T-helper 2 cell (primary cell): ENCODE results near the gene FLNC.
A peak's percentile ranks its signal among the peaks of the same experiment; 100 is the strongest.

Source experiments
- DNase-seq, 5 experiments: peaks; one replicate each; pipeline versions ENCODE4 v3.0.0 to v3.0.0-alpha.2; 2012 to 2022
- total RNA-seq, 2 donors: gene quantifications; one replicate each; lab custom pipeline; 2026; lab: John Stamatoyannopoulos, UW

Gene FLNC, protein sequence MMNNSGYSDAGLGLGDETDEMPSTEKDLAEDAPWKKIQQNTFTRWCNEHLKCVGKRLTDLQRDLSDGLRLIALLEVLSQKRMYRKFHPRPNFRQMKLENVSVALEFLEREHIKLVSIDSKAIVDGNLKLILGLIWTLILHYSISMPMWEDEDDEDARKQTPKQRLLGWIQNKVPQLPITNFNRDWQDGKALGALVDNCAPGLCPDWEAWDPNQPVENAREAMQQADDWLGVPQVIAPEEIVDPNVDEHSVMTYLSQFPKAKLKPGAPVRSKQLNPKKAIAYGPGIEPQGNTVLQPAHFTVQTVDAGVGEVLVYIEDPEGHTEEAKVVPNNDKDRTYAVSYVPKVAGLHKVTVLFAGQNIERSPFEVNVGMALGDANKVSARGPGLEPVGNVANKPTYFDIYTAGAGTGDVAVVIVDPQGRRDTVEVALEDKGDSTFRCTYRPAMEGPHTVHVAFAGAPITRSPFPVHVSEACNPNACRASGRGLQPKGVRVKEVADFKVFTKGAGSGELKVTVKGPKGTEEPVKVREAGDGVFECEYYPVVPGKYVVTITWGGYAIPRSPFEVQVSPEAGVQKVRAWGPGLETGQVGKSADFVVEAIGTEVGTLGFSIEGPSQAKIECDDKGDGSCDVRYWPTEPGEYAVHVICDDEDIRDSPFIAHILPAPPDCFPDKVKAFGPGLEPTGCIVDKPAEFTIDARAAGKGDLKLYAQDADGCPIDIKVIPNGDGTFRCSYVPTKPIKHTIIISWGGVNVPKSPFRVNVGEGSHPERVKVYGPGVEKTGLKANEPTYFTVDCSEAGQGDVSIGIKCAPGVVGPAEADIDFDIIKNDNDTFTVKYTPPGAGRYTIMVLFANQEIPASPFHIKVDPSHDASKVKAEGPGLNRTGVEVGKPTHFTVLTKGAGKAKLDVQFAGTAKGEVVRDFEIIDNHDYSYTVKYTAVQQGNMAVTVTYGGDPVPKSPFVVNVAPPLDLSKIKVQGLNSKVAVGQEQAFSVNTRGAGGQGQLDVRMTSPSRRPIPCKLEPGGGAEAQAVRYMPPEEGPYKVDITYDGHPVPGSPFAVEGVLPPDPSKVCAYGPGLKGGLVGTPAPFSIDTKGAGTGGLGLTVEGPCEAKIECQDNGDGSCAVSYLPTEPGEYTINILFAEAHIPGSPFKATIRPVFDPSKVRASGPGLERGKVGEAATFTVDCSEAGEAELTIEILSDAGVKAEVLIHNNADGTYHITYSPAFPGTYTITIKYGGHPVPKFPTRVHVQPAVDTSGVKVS (N-terminal part only)
- 0.31 to 3.7 reads per million in 2 donors for total RNA-seq

GRCh38 chr7:128830231-128831177, at the start of gene FLNC:
TSS of gene FLNC (plus strand) at chr7:128830406. CDS start at chr7:128830638, 232 bp downstream.
- peak in 2 of 5 experiments; percentile 13 to 47 for DNase-seq

GRCh38 chr7:128781126-128781525, 49.1 kb upstream of the FLNC start:
- DNase-seq: no peak

GRCh38 chr7:128781851-128782250, 48.4 kb upstream of the FLNC start:
- DNase-seq: no peak

DNA sequence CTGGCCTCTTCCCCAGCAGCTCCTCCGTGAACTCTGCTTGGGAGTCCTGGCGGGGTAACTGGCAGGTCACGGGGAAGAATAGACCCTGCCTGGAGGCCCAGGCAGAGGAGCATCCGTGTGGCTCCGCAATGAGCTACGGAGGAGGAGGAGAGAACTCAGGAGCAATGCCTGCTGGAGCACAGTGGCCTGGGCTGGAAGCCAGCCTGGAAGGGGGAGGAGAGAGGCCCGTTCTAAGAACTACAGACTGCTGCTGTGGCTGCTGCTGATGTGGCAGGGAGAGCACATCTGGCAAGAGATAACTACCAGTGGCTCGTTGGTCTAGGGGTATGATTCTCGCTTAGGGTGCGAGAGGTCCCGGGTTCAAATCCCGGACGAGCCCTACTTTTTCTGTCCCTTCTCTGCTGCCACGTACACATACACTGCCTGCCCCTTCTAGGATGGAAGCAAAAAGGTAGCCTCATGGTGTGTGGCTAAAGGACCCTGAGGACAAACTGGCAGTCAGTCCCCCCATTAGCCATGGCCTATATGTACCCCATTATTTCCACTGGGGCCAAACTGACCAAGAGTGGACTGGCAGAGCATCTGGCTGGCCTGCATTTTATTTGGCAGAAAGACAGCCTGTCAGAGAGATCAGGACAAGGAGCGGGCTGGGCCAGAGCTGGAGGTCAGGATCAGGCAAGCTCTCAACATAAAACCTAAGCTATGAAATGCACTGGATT, 46.9 kb upstream of the FLNC start:
- no peak for DNase-seq

GRCh38 chr7:128785738-128786137, 44.5 kb upstream of the FLNC start:
- no peak for DNase-seq

DNA sequence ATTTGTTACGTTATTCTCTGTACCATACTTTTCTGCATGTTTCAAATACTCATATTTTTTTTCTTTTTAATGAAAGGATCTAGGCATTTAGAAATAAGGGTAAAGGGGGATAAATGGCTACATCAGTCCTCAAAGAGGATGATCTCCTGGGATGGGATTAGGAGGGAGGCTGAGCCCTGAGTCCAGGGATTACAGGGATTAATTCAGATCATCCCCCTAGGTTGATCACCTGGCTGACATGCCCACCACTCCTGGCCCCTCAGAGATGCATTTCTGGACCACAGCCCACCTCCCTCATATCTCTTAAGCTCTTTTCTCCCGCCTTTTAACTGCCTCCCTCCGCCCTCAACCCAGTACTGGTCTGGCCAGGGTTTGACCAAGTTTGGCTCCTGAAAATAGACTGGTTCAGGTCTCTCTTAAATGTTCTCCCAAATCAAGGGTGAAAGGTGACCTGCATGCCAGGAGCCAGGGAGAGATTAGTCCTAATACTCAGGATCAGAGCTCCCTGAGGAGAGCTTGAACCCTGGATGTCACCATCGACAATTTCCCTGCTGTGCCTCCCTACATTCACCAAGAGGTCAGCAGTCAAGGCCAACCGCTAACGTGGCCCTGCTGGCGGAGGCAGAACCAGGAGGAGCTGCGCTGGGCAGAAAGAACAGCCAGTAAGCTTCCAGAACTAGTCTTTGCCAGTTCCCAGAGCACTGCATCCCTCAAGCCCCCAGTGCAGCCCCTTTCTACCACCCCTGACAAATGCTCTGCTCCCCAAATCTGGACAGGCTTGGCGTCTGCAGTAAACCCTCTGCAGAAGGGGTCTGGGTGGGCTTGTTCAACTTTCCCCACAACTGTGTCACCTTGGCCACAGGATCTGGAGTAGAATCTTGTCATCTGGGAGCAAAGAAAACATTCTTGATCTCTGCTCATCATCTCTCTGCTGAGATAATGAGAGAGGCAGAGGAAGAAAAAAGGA, 41.5 kb upstream of the FLNC start:
- no peak for DNase-seq

GRCh38 chr7:128790315-128791041, 39.7 kb upstream of the FLNC start:
- DNase-seq: no peak

DNA sequence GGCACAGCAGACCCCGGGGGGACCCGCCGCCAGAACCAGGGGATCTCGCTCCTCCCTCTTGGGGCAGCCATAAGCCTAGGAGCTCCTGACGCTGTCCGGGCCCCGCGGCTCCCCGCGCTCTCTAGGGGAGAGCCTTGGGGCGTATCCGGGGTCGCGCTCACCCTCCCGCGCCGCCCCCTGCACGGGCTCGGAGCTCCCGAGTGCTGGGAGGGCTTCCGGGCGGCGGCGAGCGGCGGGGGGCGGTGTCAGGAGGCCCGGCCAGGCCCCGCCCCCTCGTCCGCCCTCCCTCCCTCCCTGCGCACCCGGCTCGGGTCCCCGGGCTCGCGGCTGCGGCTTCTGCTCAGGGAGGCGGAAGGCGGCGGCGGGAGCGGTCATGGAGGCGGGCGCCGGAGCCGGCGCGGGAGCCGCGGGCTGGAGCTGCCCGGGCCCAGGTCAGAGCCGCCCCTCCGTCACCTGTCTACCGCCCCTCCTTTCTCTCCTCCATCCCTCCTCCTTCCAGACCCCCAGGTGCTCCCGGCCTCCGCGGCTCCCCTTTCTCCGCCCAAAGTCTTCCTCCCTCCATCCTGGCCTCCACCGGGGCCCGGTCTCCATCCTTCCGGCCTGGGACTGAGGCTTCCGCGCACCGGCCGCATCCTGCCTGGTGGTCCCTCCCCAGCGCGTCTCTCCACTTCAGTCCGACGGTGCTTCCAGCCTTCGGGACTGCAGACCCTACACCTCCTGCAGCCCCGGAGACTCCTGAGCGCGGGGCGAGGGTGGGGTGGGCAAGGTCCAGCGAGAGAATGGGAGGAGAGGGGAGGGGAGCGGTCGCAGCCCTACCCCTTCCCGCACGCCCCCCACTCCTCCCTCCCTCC, 38.9 kb upstream of the FLNC start, which contains the start of gene CCDC136:
Gene CCDC136, plus strand, starts transcription at position 848 of the 851 bp plus-strand sequence. CDS start 444 bp downstream, outside the sequence.
- peak; percentile 52 to 82 (median 72) for DNase-seq

GRCh38 chr7:128791972-128792327, 38.3 kb upstream of the FLNC start:
- DNase-seq: no peak

DNA sequence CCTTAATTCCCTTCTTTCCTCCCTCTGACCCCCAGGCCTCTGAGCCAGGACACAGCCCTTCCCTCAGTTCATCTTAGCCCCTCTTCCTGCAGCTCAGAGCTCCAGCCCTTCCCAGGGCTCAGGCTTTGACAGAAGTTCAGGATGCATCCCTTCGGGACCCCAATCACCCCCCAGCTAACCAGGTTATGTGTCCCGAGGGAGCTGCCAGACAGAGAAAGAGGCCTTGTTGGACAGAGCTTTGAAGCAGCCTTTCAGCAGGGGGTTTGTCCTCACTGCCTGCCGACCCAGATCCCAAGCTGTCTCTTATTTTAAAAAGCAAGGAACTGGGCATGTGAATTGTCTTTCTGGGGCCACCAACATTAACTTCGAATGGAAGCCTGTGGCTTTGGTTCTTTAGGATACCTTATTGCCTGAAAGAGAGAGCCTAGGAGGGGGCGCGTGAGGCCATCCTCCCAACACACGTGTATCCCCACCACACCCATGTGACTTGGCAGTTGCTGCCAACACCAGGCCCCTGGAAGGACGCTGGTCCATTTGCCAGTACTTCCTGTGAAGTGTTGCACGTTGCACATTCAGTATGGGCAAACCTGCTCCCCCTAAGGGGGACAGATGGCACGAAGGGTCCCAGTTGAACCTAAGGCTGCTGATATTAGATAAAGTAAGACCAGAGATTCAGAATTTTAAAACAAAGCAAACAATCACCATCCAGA, 37.6 kb upstream of the FLNC start:
- no peak for DNase-seq

DNA sequence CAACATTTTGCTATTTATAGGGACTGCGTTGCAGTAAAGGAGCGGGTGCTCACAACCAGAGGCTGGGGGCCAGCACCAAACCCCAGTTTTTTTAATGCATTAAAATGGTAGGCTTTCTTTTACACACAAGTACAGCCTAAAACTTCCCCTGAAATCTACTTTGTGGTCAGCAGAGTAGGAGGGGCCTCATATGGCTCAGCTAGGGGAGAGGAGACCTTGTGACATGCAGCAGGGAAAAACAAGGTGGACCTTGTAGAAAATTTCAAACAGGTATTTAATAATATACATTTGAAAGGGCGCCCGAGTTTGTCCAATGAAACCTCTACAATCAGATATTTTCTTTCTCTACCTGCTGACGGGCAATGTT, 37.0 kb upstream of the FLNC start:
- DNase-seq: no peak

DNA sequence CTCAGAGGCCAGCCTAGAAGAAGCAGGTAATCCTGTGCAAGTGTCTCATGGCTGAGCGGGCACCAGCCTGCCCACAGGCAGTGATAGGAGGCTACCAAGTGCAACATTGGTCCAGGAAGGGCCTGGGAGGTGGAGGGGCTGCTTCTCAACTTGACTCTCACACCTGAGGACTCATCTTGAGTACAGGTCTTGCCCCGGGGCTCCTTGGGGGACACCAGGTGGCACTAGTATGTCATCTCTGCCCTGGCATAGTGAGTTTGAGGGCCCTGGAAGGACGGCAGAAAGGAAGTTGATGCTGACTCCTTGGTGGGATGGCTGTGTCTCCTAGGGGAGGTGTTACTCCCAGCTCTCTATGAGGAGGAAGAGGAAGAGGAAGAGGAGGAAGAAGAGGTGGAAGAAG, 36.2 kb upstream of the FLNC start:
- peak in 1 of 5 experiments; percentile 51 for DNase-seq

GRCh38 chr7:128794436-128794835, 35.8 kb upstream of the FLNC start:
- DNase-seq: no peak

DNA sequence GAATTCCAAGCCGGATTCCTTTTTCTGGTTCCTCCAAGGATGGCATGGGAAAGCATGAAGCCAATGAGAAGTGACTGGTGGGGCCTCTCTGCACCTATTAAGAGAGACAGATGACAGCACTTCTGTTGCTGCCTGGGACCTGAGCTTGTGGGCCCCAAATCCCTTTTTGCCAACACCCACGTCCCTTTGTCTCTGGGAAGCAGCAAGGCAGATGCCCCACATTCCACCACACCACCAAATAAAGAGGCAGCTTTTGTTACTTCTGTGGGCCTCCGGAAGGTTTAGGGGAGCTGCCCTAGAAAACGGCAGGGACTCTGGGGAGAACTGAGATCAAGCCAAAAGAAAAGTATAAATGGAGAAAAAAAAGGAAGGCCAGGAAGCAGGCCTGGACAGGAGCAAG, 35.1 kb upstream of the FLNC start:
- DNase-seq: no peak

- no peak for DNase-seq
Measured at GRCh38 chr7:128796327-128796726, 33.9 kb upstream of the FLNC start.

DNA sequence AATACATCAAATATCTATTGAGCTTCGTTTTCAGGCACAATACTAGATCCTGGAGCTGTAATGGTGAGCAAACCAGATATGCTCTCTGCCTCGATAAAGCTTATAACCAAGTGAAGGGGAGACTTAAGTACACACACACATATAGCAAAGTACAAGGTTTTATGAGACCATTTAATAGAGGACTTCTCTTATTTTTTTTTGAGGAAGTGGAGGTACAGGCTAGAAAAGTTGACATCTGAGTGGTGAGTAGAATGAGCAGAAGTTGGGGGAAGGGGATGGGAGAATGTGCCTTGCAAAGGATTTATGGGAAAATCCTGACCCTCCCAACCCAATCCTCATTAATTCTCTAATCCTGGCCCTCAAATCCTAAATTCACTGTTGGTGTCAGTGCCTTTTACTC, 30.8 kb upstream of the FLNC start:
- no peak for DNase-seq

DNA sequence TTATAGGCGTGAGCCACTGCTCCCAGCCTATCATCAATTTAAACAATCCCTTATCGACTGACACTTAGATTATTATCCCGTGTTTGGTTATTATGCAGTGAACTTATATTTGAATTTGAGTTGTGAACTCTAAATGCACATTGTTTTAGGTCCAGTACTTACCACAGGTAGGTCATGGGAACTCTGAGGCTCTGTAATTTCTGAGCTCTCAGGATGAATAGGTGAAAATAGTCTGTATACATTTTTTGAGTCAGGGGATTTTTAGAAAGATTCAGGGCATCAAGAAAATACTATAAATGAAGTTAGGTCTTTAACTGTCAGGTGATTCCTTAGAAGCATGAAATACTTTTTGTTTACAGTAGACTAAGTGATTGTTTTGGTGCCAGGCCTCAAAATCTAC, 29.6 kb upstream of the FLNC start:
- DNase-seq: no peak
